ENCODE results near the gene ENOX1.

DNA sequence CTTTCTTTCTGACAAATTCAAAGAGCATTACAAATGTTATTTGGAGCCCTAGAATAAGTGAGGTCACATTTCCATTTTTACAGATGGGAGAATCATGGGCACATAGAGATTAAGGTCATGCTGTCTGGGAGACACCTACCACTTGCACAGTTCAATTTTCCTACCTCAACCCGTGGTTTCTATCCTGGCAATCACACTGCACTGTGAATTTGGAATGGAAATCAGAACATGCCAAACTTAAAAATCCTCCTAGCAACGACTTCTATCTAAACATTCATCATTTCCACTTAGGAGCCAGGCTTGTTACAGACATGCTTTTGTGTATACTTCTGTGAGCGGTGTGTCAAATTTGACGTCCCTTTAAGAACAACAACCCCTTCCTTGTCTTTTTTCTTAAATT is 511.9 kb downstream of the ENOX1 start:
- TF ChIP-seq, protein P1, sequence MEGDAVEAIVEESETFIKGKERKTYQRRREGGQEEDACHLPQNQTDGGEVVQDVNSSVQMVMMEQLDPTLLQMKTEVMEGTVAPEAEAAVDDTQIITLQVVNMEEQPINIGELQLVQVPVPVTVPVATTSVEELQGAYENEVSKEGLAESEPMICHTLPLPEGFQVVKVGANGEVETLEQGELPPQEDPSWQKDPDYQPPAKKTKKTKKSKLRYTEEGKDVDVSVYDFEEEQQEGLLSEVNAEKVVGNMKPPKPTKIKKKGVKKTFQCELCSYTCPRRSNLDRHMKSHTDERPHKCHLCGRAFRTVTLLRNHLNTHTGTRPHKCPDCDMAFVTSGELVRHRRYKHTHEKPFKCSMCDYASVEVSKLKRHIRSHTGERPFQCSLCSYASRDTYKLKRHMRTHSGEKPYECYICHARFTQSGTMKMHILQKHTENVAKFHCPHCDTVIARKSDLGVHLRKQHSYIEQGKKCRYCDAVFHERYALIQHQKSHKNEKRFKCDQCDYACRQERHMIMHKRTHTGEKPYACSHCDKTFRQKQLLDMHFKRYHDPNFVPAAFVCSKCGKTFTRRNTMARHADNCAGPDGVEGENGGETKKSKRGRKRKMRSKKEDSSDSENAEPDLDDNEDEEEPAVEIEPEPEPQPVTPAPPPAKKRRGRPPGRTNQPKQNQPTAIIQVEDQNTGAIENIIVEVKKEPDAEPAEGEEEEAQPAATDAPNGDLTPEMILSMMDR (IDR thresholded peaks at IDR 0.05): no peak
- no peak for TF ChIP-seq POLR2AphosphoS5 (IDR thresholded peaks at IDR 0.05)
